IPS-15b (cell line): ENCODE results near the gene ASTN2.
"Not testable (repeated sequence)": the region's sequence is repeated elsewhere in the genome, so short reads cannot be mapped to it uniquely, and the experiment has no call there.

Experiments
- H3K27me3 ChIP-seq: one replicate; pipeline ENCODE4 v1.6.1; 2013; ENCODE audit warnings: low read length; ENCODE audit not compliant: control insufficient read depth, insufficient read depth
- H3K36me3 ChIP-seq: one replicate; pipeline ENCODE4 v1.6.1; 2013; ENCODE audit warnings: low read length; ENCODE audit not compliant: control insufficient read depth, insufficient read depth
- H3K4me1 ChIP-seq: one replicate; pipeline ENCODE4 v1.6.1; 2013; ENCODE audit warnings: mild to moderate bottlenecking, low read length; ENCODE audit not compliant: control insufficient read depth, insufficient read depth
- H3K4me3 ChIP-seq: one replicate; pipeline ENCODE4 v1.5.1; 2013; ENCODE audit warnings: low read depth, low read length
- H3K9ac ChIP-seq: one replicate; pipeline ENCODE4 v1.6.1; 2013; ENCODE audit warnings: low read depth, mild to moderate bottlenecking, low read length
- H3K9me3 ChIP-seq: one replicate; pipeline ENCODE4 v1.6.1; 2013; ENCODE audit warnings: mild to moderate bottlenecking, low read length; ENCODE audit not compliant: control insufficient read depth, insufficient read depth

ASTN2 gene

DNA sequence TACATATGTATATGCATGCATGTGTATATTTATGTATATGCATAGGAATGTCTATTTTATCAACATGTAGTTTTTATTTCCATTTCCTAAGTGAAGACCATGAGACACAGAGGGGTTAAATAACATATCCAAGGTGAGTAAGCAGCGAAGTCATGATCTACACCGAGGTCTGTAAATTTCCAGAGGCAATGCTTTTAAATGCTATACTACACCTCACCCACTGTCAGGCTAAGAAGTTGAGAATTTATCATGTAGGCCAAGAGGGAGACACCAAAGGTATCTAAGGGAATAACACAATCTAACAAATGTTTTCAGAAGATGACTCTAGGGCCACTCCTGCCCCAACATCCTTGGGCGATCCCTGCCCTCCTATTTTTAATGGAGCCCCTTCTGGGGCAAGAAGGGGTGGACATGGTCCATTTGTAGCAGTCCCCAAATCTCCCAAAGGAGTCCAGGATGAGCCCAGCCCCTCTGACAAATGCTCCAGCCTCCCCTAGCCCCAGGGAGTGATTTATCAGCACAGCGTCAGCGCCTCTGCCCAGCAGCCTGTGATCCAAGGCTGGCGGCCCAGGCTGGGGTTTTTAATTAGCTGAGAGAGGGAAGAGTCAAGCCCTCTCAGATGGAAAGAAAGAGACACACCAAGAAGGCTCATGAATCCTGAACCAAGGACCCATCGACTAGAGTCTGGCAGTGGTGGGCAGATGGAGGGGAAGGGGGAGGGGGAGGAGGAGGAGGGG lies 339.9 kb downstream of the ASTN2 start:
- no peak overlapping the region for H3K4me3 ChIP-seq
- no peaks in the 10 kb centered on the region for H3K36me3 ChIP-seq
- H3K27me3 ChIP-seq = no peaks in the 10 kb centered on the region
- H3K4me1 ChIP-seq = peaks cover 9% of the 10 kb centered on the region
- no peak overlapping the region for H3K9ac ChIP-seq
- no peaks in the 10 kb centered on the region for H3K9me3 ChIP-seq

DNA sequence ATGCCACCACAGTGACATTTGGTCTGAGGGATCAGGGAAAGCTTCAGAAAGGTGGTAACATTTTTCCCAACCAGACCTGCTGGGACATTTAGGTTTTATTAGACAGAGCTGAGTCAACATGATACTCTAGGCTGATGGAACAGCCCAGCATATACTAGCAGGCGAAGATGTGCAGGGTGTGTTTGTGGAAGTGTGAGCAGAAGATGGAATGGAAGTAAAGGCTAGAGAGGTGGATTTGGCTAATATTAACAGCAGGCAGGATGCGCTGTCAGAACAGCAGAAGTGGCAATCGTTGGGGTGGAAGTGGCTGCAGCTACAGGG lies 340.6 kb downstream of the ASTN2 start:
- Histone ChIP-seq H3K9ac (no peak overlapping the region), H3K4me3 (no peak overlapping the region), H3K27me3 (no peaks in the 10 kb centered on the region), H3K9me3 (no peaks in the 10 kb centered on the region), H3K36me3 (no peaks in the 10 kb centered on the region), H3K4me1 (peaks cover 9% of the 10 kb centered on the region)

GRCh38 chr9:117073539-117074341 lies 341.1 kb downstream of the ASTN2 start:
- no peaks in the 10 kb centered on the region for H3K27me3 ChIP-seq
- H3K9ac ChIP-seq = no peak overlapping the region
- no peaks in the 10 kb centered on the region for H3K36me3 ChIP-seq
- H3K4me3 ChIP-seq = no peak overlapping the region
- peaks cover 9% of the 10 kb centered on the region for H3K4me1 ChIP-seq
- no peaks in the 10 kb centered on the region for H3K9me3 ChIP-seq

- Histone ChIP-seq H3K9me3 (no peaks in the 10 kb centered on the region), H3K4me1 (peaks cover 9% of the 10 kb centered on the region), H3K9ac (no peak overlapping the region), H3K36me3 (no peaks in the 10 kb centered on the region), H3K27me3 (no peaks in the 10 kb centered on the region), H3K4me3 (no peak overlapping the region)
These were observed 341.8 kb downstream of the ASTN2 start for GRCh38 chr9:117073071-117073470.

GRCh38 chr9:117072216-117072615 lies 342.6 kb downstream of the ASTN2 start:
- no peaks in the 10 kb centered on the region for H3K36me3 ChIP-seq
- H3K9me3 ChIP-seq = no peaks in the 10 kb centered on the region
- H3K27me3 ChIP-seq = no peaks in the 10 kb centered on the region
- H3K4me3 ChIP-seq = peak overlapping the region; percentile 53
- H3K9ac ChIP-seq = no peak overlapping the region
- peaks cover 9% of the 10 kb centered on the region for H3K4me1 ChIP-seq

- not testable (repeated sequence) for H3K9ac ChIP-seq, H3K36me3 ChIP-seq, H3K9me3 ChIP-seq, H3K4me1 ChIP-seq, H3K27me3 ChIP-seq
- H3K4me3 ChIP-seq = peak overlapping the region; percentile 53
These were observed 343.1 kb downstream of the ASTN2 start for GRCh38 chr9:117071673-117072207.

GRCh38 chr9:117063721-117064471 lies 351.0 kb downstream of the ASTN2 start:
- H3K9me3 ChIP-seq = no peaks in the 10 kb centered on the region
- no peaks in the 10 kb centered on the region for H3K4me1 ChIP-seq
- no peak overlapping the region for H3K4me3 ChIP-seq
- no peak overlapping the region for H3K9ac ChIP-seq
- no peaks in the 10 kb centered on the region for H3K36me3 ChIP-seq
- no peaks in the 10 kb centered on the region for H3K27me3 ChIP-seq

DNA sequence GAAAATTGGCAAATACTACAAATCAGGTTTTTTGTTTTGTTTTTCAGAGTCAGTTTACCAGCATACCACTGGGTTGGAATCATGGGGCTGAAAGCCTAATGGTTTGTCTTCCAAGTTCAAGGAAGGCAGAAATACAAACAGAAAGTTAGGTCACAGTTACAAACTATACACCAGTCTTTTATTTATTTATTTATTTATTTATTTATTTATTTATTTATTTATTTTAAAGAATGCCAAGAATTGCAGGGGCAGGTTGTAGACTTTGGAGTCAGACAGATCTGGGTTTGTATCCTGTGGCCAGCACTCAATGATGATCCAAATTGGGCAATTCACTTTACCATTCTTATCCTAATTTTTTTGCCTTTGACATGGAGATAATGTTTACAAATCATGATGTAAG lies 353.9 kb downstream of the ASTN2 start:
- Histone ChIP-seq H3K9ac (no peak overlapping the region), H3K4me3 (no peak overlapping the region), H3K27me3 (no peaks in the 10 kb centered on the region), H3K4me1 (no peaks in the 10 kb centered on the region), H3K9me3 (no peaks in the 10 kb centered on the region), H3K36me3 (no peaks in the 10 kb centered on the region)

DNA sequence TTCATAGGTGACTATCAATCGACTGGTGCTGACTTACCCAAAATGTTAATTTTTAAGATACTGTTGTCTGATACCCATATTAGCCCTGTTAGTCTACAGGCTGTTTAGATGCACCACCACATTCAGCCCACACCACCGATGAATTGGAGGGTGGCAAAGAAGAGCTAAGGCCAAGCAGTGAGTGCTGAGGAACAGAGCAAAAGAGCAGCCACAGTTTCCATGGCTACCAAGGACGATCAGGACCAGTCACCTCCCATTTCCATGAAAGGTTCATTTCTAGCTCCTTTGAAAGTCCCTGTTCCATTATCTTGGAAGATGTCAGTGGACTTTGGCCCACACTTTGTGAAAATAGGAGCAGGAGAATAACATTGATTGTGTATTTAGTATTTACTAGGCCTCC lies 364.9 kb downstream of the ASTN2 start:
- H3K36me3 ChIP-seq = no peaks in the 10 kb centered on the region
- no peaks in the 10 kb centered on the region for H3K4me1 ChIP-seq
- no peak overlapping the region for H3K4me3 ChIP-seq
- no peak overlapping the region for H3K9ac ChIP-seq
- H3K9me3 ChIP-seq = no peaks in the 10 kb centered on the region
- no peaks in the 10 kb centered on the region for H3K27me3 ChIP-seq

GRCh38 chr9:117046666-117047327 lies 368.1 kb downstream of the ASTN2 start:
- no peaks in the 10 kb centered on the region for H3K9me3 ChIP-seq
- H3K27me3 ChIP-seq = no peaks in the 10 kb centered on the region
- no peaks in the 10 kb centered on the region for H3K4me1 ChIP-seq

DNA sequence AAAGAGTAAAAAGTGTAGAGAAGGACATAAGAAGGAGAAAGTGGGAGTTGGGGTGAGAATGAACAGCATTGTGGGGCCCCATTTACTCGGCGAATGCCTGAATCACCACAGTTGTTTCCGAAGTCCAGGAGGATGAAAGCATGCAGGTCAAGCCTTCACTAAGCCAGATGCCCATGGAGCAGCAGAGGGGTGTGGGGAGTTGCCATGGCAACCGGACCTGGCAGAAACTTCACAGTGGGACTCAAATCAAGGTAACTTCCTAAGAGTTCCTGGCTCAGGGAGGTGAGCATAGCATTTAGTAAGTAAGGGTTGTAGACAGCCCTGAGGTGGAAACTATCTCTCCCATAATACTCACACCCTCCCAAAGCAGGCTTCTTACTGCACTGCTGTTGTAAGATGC lies 370.6 kb downstream of the ASTN2 start:
- Histone ChIP-seq H3K4me1 (no peaks in the 10 kb centered on the region), H3K9me3 (no peaks in the 10 kb centered on the region), H3K27me3 (no peaks in the 10 kb centered on the region), H3K4me3 (no peak overlapping the region), H3K9ac (no peak overlapping the region), H3K36me3 (no peaks in the 10 kb centered on the region)

More at GRCh38 chr9:117046666-117047327, 368.1 kb downstream of the ASTN2 start:
- no peaks in the 10 kb centered on the region for H3K36me3 ChIP-seq
- no peak overlapping the region for H3K4me3 ChIP-seq
- H3K9ac ChIP-seq = no peak overlapping the region
